HCT116 (cell line): ENCODE results near the gene CERS4. TPM values are rescaled to one million over a fixed set of nuclear protein-coding genes. Genes with fewer than 3 reads are reported as not detected.

Experiments
- ATAC-seq: fragments of 200-7000 bp; cut with Tn5 transposase; 2 replicates; pipeline ENCODE4 v1.9.1; 2020; ENCODE audit warnings: mild to moderate bottlenecking, moderate library complexity
- BruUV-seq: library from RNA; stranded (reverse); fragments of 400-500 nt; replicated peaks from 2 replicates; lab custom pipeline; 2021; lab: Mats Ljungman, UMichigan
- CTCF ChIA-PET: fragments of 300-600 bp; sonication (Branson Sonifier 250); formaldehyde crosslinking; loops from one replicate; lab custom pipeline; 2021; ENCODE audit warnings: antibody characterized with exemption; lab: Charles Lee
- POLR2A ChIA-PET: fragments of 300-600, 350-600 bp; sonication (Branson Sonifier 250); formaldehyde crosslinking; loops from one replicate; lab custom pipeline; 2021; ENCODE audit warnings: antibody characterized with exemption; lab: Charles Lee
- RAD21 ChIA-PET, 2 experiments: fragments of 300-600 bp; sonication (Branson Sonifier 250); formaldehyde crosslinking; loops; one replicate each; lab custom pipeline; 2023; ENCODE audit warnings: low total read pairs in 2 of 2; ENCODE audit not compliant: uncharacterized antibody in 2 of 2, unreplicated experiment in 2 of 2, low non-redundant PET in 1 of 2; lab: Charles Lee
- DNase-seq: peaks from one replicate; pipeline ENCODE4 v3.0.0-alpha.2; 2010; ENCODE audit warnings: low read depth, low spot score
- H2AFZ ChIP-seq: fragments of 200-600 bp; shearing (Covaris generic), sonication (generic); 2 replicates; pipeline ENCODE4 v1.6.1; 2017; ENCODE audit warnings: low read depth, mixed run types, mixed read lengths, antibody characterized with exemption, low read length; ENCODE audit not compliant: poor library complexity, severe bottlenecking
- H3K27ac ChIP-seq: 2 replicates; pipeline ENCODE4 v1.5.1; 2012; ENCODE audit warnings: low read depth, low read length
- H3K27me3 ChIP-seq: fragments of 200-600 bp; sonication (generic); 2 replicates; pipeline ENCODE4 v1.6.1; 2016; ENCODE audit warnings: mixed run types, low read length, mixed read lengths; ENCODE audit not compliant: insufficient read depth
- H3K36me3 ChIP-seq, 2 experiments: fragments of 200-500 bp in 1 of 2; fragments of 200-600 bp in 1 of 2; sonication (Bioruptor generic) in 1 of 2; sonication (generic) in 1 of 2; 2 replicates each; pipeline versions ENCODE4 v1.5.1 to v1.6.1; 2014 to 2016; ENCODE audit warnings: low read length in 2 of 2, inconsistent platforms in 1 of 2, mixed read lengths in 1 of 2, mixed run types in 1 of 2; ENCODE audit not compliant: insufficient read depth in 2 of 2, control insufficient read depth in 1 of 2
- H3K4me1 ChIP-seq, 2 experiments: fragments of 200-600 bp in 1 of 2; sonication (generic) in 1 of 2; 2 replicates each; pipeline versions ENCODE4 v1.5.1 to v1.6.1; 2012 to 2017; ENCODE audit warnings: low read length in 2 of 2, inconsistent platforms in 1 of 2, mild to moderate bottlenecking in 1 of 2, mixed read lengths in 1 of 2, mixed run types in 1 of 2, moderate library complexity in 1 of 2; ENCODE audit not compliant: insufficient read depth in 2 of 2, control insufficient read depth in 1 of 2
- H3K4me2 ChIP-seq: fragments of 200-600 bp; sonication (generic); 2 replicates; pipeline ENCODE4 v1.6.1; 2017; ENCODE audit warnings: mixed run types, low read length, mixed read lengths
- H3K4me3 ChIP-seq, 2 experiments: fragments of 200-600 bp in 1 of 2; sonication (generic) in 1 of 2; replicated peaks in 1 of 2; 2 replicates each; pipeline ENCODE4 v1.5.1; 2011 to 2016; ENCODE audit warnings: low read length in 2 of 2, control low read depth in 1 of 2, low read depth in 1 of 2, mild to moderate bottlenecking in 1 of 2, mixed read lengths in 1 of 2, mixed run types in 1 of 2
- H3K79me2 ChIP-seq: fragments of 200-600 bp; sonication (generic); 2 replicates; pipeline ENCODE4 v1.6.1; 2017; ENCODE audit warnings: mild to moderate bottlenecking, mixed run types, low read length, moderate library complexity, mixed read lengths; ENCODE audit not compliant: insufficient read depth
- H3K9ac ChIP-seq: fragments of 200-600 bp; sonication (generic); 2 replicates; pipeline ENCODE4 v1.6.1; 2016; ENCODE audit warnings: low read length, mixed read lengths
- H3K9me2 ChIP-seq: fragments of 200-600 bp; sonication (generic), shearing (Covaris generic); 2 replicates; pipeline ENCODE4 v1.6.1; 2017; ENCODE audit warnings: mixed run types, mild to moderate bottlenecking, moderate library complexity; ENCODE audit not compliant: insufficient read depth
- H3K9me3 ChIP-seq, 2 experiments: fragments of 200-500 bp in 1 of 2; fragments of 200-600 bp in 1 of 2; sonication (Bioruptor generic) in 1 of 2; sonication (generic) in 1 of 2; 2 replicates each; pipeline ENCODE4 v1.6.1; 2014 to 2017; ENCODE audit warnings: low read length in 2 of 2, mixed read lengths in 2 of 2, inconsistent platforms in 1 of 2, low read depth in 1 of 2, mild to moderate bottlenecking in 1 of 2, mixed run types in 1 of 2, moderate library complexity in 1 of 2; ENCODE audit not compliant: control insufficient read depth in 1 of 2, insufficient read depth in 1 of 2
- H4K20me1 ChIP-seq: fragments of 200-600 bp; sonication (generic), shearing (Covaris generic); 2 replicates; pipeline ENCODE4 v1.6.1; 2017; ENCODE audit warnings: mixed run types, mild to moderate bottlenecking, moderate library complexity; ENCODE audit not compliant: insufficient read depth
- ATF3 ChIP-seq: IDR thresholded peaks from 2 replicates; pipeline ENCODE4 v1.6.1; 2012
- CTCF ChIP-seq, 3 experiments: fragments of 200-600 bp in 1 of 3; sonication (generic) in 1 of 3; IDR thresholded peaks in 2 of 3; conservative IDR thresholded peaks in 1 of 3; 2 replicates each; pipeline ENCODE4 v1.5.1; 2012 to 2017; ENCODE audit warnings: low read depth in 2 of 3, low read length in 2 of 3, antibody characterized with exemption in 1 of 3, borderline replicate concordance in 1 of 3, control low read depth in 1 of 3, mild to moderate bottlenecking in 1 of 3, mixed read lengths in 1 of 3, mixed run types in 1 of 3, moderate library complexity in 1 of 3; ENCODE audit not compliant: insufficient read depth in 1 of 3
- ELF1 ChIP-seq: IDR thresholded peaks from 2 replicates; pipeline ENCODE4 v1.6.1; 2012; ENCODE audit warnings: low read depth, borderline replicate concordance
- EZH2 ChIP-seq: fragments of 200-600 bp; sonication (generic); IDR thresholded peaks from 2 replicates; pipeline ENCODE4 v1.6.1; 2017; ENCODE audit warnings: antibody characterized with exemption, mixed run types
- EZH2phosphoT487 ChIP-seq: fragments of 200-600 bp; IDR thresholded peaks from 2 replicates; pipeline ENCODE4 v1.6.1; 2018; ENCODE audit warnings: antibody characterized with exemption, borderline replicate concordance
- JUND ChIP-seq: IDR thresholded peaks from 2 replicates; pipeline ENCODE4 v1.6.1; 2012
- MAX ChIP-seq: IDR thresholded peaks from 2 replicates; pipeline ENCODE4 v1.6.1; 2012
- POLR2AphosphoS5 ChIP-seq: IDR thresholded peaks from 2 replicates; pipeline ENCODE4 v1.6.1; 2011; ENCODE audit warnings: mild to moderate bottlenecking, low read depth, low read length, moderate library complexity
- TCF7L2 ChIP-seq: IDR thresholded peaks from 2 replicates; pipeline ENCODE4 v1.7.0; 2011; ENCODE audit warnings: borderline replicate concordance, inconsistent platforms; ENCODE audit not compliant: insufficient read depth, insufficient read length; ENCODE audit errors: extremely low read depth
- YY1 ChIP-seq: IDR thresholded peaks from 2 replicates; pipeline ENCODE4 v1.6.1; 2011; ENCODE audit warnings: low read length, low read depth, moderate library complexity, mild to moderate bottlenecking; ENCODE audit not compliant: insufficient replicate concordance; ENCODE audit errors: extremely low read depth
- ZFX ChIP-seq: fragments of 450-650 bp; IDR thresholded peaks from 2 replicates; pipeline ENCODE4 v1.6.1; 2017
- ZNF274 ChIP-seq: fragments of 200-500 bp; sonication (Bioruptor generic); IDR thresholded peaks from 2 replicates; pipeline ENCODE4 v1.6.1; 2014; ENCODE audit warnings: mild to moderate bottlenecking, low read depth, low read length, inconsistent platforms
- intact Hi-C: fragments of 100-400 bp; cut with micrococcal nuclease; formaldehyde crosslinking; loops from 2 replicates; pipeline ENCODE4 v1.10.0; 2022
- total RNA-seq: library from RNA; stranded (reverse); gene quantifications from one replicate; pipeline ENCODE4 v1.2.1, GENCODE V29; 2021; ENCODE audit not compliant: unreplicated experiment
- TF ChIP-seq, protein P1 (sequence below): IDR thresholded peaks from 2 replicates; pipeline ENCODE4 v1.6.1; 2011; ENCODE audit warnings: mild to moderate bottlenecking, low read length, moderate library complexity; ENCODE audit not compliant: insufficient replicate concordance; ENCODE audit errors: extremely low read depth

Gene CERS4
- total RNA-seq, 1 experiment from 2014 or later, result 26.0 TPM

GRCh38 chr19:8212212-8212611 lies 3.0 kb downstream of the CERS4 start:
- Histone ChIP-seq H3K79me2 (peaks cover 15% of the 10 kb centered on the region; the same call in 1 of the 2 replicates), H3K4me3 (no peak overlapping the region), H2AFZ (no peak overlapping the region), H3K27me3 (no peaks in the 10 kb centered on the region), H3K9me2 (no peaks in the 10 kb centered on the region), H3K4me1 (peaks cover 18 to 24% of the 10 kb centered on the region in 2 experiments), H3K4me2 (no peak overlapping the region), H3K9ac (no peak overlapping the region), H4K20me1 (no peaks in the 10 kb centered on the region), H3K9me3 (no peaks in the 10 kb centered on the region), H3K27ac (no peak overlapping the region), H3K36me3 (no peaks in the 10 kb centered on the region)
- TF ChIP-seq POLR2AphosphoS5, result no peak
- TF ChIP-seq EZH2, result no peak
- TF ChIP-seq JUND, result no peak
- no peak for DNase-seq
- intact Hi-C loops, result no loop called here
- no TSS peak for BruUV-seq
- ChIA-PET POLR2A (no interaction called here), RAD21 (no interaction called here), CTCF (no interaction called here)
- ATAC-seq, result no peak

DNA sequence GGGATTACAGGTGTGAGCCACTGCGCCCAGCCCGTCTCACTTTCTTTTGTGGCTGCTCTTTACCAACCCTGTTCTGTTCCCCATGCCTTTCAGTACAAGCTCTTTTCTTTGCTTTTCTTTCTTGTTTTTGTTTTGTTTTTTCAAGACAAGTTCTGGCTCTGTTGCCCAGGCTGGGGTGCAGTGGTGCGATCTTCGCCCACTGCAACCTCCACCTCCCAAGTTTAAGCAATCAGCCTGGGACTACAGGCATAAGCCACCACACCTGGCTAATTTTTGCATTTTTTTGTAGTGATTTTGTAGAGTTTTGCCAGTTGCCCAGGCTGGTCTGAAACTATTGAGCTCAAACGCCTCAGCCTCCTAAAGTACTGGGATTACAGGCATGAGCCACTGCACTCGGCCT lies 3.7 kb downstream of the CERS4 start:
- DNase-seq (no peak), ATAC-seq (no peak)
- BruUV-seq, result no TSS peak
- Histone ChIP-seq H3K9ac (no peak overlapping the region), H4K20me1 (no peaks in the 10 kb centered on the region), H3K36me3 (no peaks in the 10 kb centered on the region), H2AFZ (no peak overlapping the region), H3K4me3 (no peak overlapping the region), H3K27me3 (no peaks in the 10 kb centered on the region), H3K9me2 (no peaks in the 10 kb centered on the region), H3K79me2 (peaks cover 15% of the 10 kb centered on the region; the same call in 1 of the 2 replicates), H3K4me2 (no peak overlapping the region), H3K27ac (no peak overlapping the region), H3K4me1 (peaks cover 17 to 24% of the 10 kb centered on the region in 2 experiments), H3K9me3 (no peaks in the 10 kb centered on the region)
- ChIA-PET CTCF (no interaction called here), RAD21 (no interaction called here), POLR2A (no interaction called here)
- no peak for TF ChIP-seq ZNF274
- no peak for TF ChIP-seq YY1
- TF ChIP-seq, protein P1, sequence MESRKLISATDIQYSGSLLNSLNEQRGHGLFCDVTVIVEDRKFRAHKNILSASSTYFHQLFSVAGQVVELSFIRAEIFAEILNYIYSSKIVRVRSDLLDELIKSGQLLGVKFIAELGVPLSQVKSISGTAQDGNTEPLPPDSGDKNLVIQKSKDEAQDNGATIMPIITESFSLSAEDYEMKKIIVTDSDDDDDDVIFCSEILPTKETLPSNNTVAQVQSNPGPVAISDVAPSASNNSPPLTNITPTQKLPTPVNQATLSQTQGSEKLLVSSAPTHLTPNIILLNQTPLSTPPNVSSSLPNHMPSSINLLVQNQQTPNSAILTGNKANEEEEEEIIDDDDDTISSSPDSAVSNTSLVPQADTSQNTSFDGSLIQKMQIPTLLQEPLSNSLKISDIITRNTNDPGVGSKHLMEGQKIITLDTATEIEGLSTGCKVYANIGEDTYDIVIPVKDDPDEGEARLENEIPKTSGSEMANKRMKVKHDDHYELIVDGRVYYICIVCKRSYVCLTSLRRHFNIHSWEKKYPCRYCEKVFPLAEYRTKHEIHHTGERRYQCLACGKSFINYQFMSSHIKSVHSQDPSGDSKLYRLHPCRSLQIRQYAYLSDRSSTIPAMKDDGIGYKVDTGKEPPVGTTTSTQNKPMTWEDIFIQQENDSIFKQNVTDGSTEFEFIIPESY, result no peak
- no peak for TF ChIP-seq ZFX
- TF ChIP-seq EZH2phosphoT487, result no peak
- no peak for TF ChIP-seq CTCF (IDR thresholded peaks at IDR 0.05 in 2 of 3, conservative IDR thresholded peaks at IDR 0.05 in 1 of 3; ENCODE audit: borderline replicate concordance in 1 of 3, insufficient read depth in 1 of 3, low read depth in 2 of 3, low read length in 2 of 3)
- no peak for TF ChIP-seq ATF3
- TF ChIP-seq ELF1, result no peak
- TF ChIP-seq JUND, result no peak
- TF ChIP-seq MAX, result no peak
- no peak for TF ChIP-seq TCF7L2
- intact Hi-C loops, result no loop called here
